ENCODE measurements around the gene LSAMP. TPM values are rescaled to one million over a fixed set of nuclear protein-coding genes. Genes with fewer than 3 reads are reported as not detected.

The LSAMP gene
- total RNA-seq, 1 experiment from 2014 or later = 3.1 TPM

DNA sequence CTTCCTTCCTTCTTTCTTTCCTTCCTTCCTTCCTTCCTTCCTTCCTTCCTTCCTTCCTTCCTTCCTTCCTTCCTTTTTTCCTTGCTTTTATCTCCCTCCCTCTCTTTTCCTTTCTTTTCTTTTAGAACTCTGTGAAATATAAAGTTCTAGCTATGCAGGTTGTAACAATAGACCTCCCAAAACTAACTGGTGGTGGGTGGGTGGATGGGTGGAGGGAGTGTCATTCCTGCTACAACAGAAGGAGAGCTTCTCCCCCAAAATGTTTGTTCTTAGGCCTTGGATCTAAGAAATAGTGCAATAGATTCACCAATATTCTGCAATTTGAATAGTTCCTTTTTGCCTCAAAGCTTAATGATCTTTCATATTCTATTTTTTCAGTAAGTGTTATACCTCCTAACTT is 606.0 kb downstream of the LSAMP start:
- POLR2A ChIA-PET = no interaction called here
- CTCF ChIA-PET = interaction anchor here (0.6 to 0.7 kb wide), 2 partner anchors 10 to 13 kb away, joined by 4 to 6 read pairs; no protein-coding TSS in a partner anchor
- Histone ChIP-seq H3K36me3 (ENCODE audit: control insufficient read depth, insufficient read depth, low read length) (no peaks in the 10 kb centered on the region), H3K9me3 (ENCODE audit: control insufficient read depth, insufficient read depth, low read depth, low read length) (no peaks in the 10 kb centered on the region), H3K27me3 (ENCODE audit: control insufficient read depth, insufficient read depth, low read length) (no peaks in the 10 kb centered on the region), H3K4me3 (ENCODE audit: low read depth in 2 of 2, low read length in 2 of 2) (no peak overlapping the region), H3K27ac (ENCODE audit: low read length) (no peak overlapping the region), H3K4me1 (ENCODE audit: control insufficient read depth, insufficient read depth, low read length) (no peaks in the 10 kb centered on the region)
- no TSS peak for BruUV-seq (replicated peaks)
- ATAC-seq (no peak), DNase-seq (ENCODE audit: low read depth, low spot score) (no peak)
- in situ Hi-C loops (cut with HindIII; ENCODE audit: low pct_unique_long_range_greater_than_20kb, low sequenced_read_pairs) = no loop called here
- intact Hi-C loops (cut with micrococcal nuclease; ENCODE audit: unreplicated experiment) = no loop called here
- TF ChIP-seq, protein P1, sequence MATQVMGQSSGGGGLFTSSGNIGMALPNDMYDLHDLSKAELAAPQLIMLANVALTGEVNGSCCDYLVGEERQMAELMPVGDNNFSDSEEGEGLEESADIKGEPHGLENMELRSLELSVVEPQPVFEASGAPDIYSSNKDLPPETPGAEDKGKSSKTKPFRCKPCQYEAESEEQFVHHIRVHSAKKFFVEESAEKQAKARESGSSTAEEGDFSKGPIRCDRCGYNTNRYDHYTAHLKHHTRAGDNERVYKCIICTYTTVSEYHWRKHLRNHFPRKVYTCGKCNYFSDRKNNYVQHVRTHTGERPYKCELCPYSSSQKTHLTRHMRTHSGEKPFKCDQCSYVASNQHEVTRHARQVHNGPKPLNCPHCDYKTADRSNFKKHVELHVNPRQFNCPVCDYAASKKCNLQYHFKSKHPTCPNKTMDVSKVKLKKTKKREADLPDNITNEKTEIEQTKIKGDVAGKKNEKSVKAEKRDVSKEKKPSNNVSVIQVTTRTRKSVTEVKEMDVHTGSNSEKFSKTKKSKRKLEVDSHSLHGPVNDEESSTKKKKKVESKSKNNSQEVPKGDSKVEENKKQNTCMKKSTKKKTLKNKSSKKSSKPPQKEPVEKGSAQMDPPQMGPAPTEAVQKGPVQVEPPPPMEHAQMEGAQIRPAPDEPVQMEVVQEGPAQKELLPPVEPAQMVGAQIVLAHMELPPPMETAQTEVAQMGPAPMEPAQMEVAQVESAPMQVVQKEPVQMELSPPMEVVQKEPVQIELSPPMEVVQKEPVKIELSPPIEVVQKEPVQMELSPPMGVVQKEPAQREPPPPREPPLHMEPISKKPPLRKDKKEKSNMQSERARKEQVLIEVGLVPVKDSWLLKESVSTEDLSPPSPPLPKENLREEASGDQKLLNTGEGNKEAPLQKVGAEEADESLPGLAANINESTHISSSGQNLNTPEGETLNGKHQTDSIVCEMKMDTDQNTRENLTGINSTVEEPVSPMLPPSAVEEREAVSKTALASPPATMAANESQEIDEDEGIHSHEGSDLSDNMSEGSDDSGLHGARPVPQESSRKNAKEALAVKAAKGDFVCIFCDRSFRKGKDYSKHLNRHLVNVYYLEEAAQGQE (IDR thresholded peaks at IDR 0.05; ENCODE audit: insufficient read depth in 1 of 2, low read depth in 2 of 2, low read length in 1 of 2) = no peak
- no peak for TF ChIP-seq POLR2AphosphoS5 (IDR thresholded peaks at IDR 0.05; ENCODE audit: low read depth, low read length)

DNA sequence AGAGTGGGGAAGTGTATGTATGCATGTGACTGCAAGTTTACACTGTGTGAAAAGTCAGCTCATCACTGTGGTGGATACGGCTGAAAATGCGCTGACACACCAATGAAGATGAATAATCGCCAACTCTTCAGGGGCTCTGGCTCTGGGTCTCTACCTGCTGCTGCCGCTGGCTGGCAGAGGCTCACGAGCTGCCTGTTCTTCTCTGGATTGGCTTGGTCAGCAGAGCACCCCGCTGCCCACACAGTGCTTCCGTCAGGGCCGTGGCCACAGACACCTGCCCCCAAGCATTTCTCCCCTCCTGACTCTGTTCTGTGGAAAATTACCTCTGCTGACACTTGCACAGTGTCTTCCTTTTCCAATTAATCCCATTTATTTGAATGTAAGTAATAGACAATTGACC is 606.5 kb downstream of the LSAMP start:
- no peaks in the 10 kb centered on the region for H3K27me3 ChIP-seq (ENCODE audit: control insufficient read depth, insufficient read depth, low read length)
- no peak overlapping the region for H3K27ac ChIP-seq (ENCODE audit: low read length)
- POLR2A ChIA-PET = no interaction called here
- CTCF ChIA-PET = interaction anchor here (0.6 to 0.7 kb wide), 2 partner anchors 10 to 12 kb away, joined by 4 to 6 read pairs; no protein-coding TSS in a partner anchor
- no peak for TF ChIP-seq SIN3A (IDR thresholded peaks at IDR 0.05; ENCODE audit: borderline replicate concordance, insufficient read depth, low read depth, low read length)
- no peak for TF ChIP-seq POLR2AphosphoS5 (IDR thresholded peaks at IDR 0.05; ENCODE audit: low read depth, low read length)
- TF ChIP-seq, protein P2, sequence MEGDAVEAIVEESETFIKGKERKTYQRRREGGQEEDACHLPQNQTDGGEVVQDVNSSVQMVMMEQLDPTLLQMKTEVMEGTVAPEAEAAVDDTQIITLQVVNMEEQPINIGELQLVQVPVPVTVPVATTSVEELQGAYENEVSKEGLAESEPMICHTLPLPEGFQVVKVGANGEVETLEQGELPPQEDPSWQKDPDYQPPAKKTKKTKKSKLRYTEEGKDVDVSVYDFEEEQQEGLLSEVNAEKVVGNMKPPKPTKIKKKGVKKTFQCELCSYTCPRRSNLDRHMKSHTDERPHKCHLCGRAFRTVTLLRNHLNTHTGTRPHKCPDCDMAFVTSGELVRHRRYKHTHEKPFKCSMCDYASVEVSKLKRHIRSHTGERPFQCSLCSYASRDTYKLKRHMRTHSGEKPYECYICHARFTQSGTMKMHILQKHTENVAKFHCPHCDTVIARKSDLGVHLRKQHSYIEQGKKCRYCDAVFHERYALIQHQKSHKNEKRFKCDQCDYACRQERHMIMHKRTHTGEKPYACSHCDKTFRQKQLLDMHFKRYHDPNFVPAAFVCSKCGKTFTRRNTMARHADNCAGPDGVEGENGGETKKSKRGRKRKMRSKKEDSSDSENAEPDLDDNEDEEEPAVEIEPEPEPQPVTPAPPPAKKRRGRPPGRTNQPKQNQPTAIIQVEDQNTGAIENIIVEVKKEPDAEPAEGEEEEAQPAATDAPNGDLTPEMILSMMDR (IDR thresholded peaks at IDR 0.05) = no peak
- TF ChIP-seq, protein P1 (IDR thresholded peaks at IDR 0.05; ENCODE audit: insufficient read depth in 1 of 2, low read depth in 2 of 2, low read length in 1 of 2) = no peak
- TF ChIP-seq TCF7L2 (IDR thresholded peaks at IDR 0.05; ENCODE audit: low read depth, low read length) = no peak
- ATAC-seq (no peak), DNase-seq (ENCODE audit: low read depth, low spot score) (no peak)
- no peaks in the 10 kb centered on the region for H3K4me1 ChIP-seq (ENCODE audit: control insufficient read depth, insufficient read depth, low read length)
- in situ Hi-C loops (cut with HindIII; ENCODE audit: low pct_unique_long_range_greater_than_20kb, low sequenced_read_pairs) (no loop called here), intact Hi-C loops (cut with micrococcal nuclease; ENCODE audit: unreplicated experiment) (no loop called here)
- no peak overlapping the region for H3K4me3 ChIP-seq (ENCODE audit: low read depth in 2 of 2, low read length in 2 of 2)
- H3K9me3 ChIP-seq (ENCODE audit: control insufficient read depth, insufficient read depth, low read depth, low read length) = no peaks in the 10 kb centered on the region
- BruUV-seq (replicated peaks) = no TSS peak
- H3K36me3 ChIP-seq (ENCODE audit: control insufficient read depth, insufficient read depth, low read length) = no peaks in the 10 kb centered on the region
